GM12875 (cell line): ENCODE measurements around the gene PLCG1.

Source experiments
- H3K4me3 ChIP-seq: one replicate; pipeline ENCODE4 v1.5.1; 2011; ENCODE audit warnings: low read depth, low read length, control low read depth
- TF ChIP-seq, protein P1 (sequence below): IDR thresholded peaks from 2 replicates; pipeline ENCODE4 v1.5.1; 2011; ENCODE audit warnings: low read depth, mild to moderate bottlenecking, control low read depth, inconsistent platforms, low read length, moderate library complexity, borderline replicate concordance; ENCODE audit not compliant: insufficient read depth

The PLCG1 gene

DNA sequence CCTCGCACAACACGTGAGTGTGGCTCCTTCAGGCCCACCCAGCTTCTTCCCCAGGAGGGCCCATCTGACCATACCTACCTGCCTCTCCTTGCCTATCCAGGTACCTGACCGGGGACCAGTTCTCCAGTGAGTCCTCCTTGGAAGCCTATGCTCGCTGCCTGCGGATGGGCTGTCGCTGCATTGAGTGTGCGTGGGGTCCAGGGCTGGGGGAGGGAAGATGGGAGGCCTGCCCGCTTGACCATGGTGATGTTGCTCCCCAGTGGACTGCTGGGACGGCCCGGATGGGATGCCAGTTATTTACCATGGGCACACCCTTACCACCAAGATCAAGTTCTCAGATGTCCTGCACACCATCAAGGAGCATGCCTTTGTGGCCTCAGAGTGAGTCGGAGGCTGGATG lies 26.5 kb downstream of the PLCG1 start:
- H3K4me3 ChIP-seq = no peak overlapping the region

GRCh38 chr20:41165001-41165882 lies 27.9 kb downstream of the PLCG1 start:
- H3K4me3 ChIP-seq = no peak overlapping the region
- TF ChIP-seq, protein P1, sequence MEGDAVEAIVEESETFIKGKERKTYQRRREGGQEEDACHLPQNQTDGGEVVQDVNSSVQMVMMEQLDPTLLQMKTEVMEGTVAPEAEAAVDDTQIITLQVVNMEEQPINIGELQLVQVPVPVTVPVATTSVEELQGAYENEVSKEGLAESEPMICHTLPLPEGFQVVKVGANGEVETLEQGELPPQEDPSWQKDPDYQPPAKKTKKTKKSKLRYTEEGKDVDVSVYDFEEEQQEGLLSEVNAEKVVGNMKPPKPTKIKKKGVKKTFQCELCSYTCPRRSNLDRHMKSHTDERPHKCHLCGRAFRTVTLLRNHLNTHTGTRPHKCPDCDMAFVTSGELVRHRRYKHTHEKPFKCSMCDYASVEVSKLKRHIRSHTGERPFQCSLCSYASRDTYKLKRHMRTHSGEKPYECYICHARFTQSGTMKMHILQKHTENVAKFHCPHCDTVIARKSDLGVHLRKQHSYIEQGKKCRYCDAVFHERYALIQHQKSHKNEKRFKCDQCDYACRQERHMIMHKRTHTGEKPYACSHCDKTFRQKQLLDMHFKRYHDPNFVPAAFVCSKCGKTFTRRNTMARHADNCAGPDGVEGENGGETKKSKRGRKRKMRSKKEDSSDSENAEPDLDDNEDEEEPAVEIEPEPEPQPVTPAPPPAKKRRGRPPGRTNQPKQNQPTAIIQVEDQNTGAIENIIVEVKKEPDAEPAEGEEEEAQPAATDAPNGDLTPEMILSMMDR = no peak

More for the DNA sequence above, 26.5 kb downstream of the PLCG1 start:
- TF ChIP-seq, protein P1 = no peak

DNA sequence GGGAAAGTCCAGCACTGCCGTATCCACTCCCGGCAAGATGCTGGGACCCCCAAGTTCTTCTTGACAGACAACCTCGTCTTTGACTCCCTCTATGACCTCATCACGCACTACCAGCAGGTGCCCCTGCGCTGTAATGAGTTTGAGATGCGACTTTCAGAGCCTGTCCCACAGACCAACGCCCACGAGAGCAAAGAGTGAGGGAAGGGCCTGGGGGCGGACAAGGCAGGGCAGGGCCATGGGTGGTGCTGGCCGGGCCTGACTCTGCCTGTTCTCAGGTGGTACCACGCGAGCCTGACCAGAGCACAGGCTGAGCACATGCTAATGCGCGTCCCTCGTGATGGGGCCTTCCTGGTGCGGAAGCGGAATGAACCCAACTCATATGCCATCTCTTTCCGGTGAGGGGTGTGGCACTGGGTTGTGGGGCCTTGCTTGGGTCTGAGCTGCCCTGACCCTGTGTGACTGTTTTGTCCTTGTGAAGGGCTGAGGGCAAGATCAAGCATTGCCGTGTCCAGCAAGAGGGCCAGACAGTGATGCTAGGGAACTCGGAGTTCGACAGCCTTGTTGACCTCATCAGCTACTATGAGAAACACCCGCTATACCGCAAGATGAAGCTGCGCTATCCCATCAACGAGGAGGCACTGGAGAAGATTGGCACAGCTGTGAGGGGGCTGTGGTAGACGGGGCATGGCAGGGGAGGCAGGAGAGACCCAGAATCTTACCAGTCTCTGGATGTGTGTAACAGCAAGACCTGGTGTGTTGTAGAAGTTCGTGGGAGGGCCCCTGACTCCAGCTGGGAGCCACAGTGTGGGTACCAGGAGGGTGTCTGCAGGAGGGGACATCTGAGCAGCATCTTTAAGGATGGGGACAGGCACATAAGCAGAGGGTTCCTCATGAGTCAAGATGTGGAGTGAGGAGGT lies 29.1 kb downstream of the PLCG1 start:
- no peak overlapping the region for H3K4me3 ChIP-seq
- TF ChIP-seq, protein P1 = no peak

GRCh38 chr20:41167118-41167470 lies 29.8 kb downstream of the PLCG1 start:
- TF ChIP-seq, protein P1 = no peak
- no peak overlapping the region for H3K4me3 ChIP-seq

DNA sequence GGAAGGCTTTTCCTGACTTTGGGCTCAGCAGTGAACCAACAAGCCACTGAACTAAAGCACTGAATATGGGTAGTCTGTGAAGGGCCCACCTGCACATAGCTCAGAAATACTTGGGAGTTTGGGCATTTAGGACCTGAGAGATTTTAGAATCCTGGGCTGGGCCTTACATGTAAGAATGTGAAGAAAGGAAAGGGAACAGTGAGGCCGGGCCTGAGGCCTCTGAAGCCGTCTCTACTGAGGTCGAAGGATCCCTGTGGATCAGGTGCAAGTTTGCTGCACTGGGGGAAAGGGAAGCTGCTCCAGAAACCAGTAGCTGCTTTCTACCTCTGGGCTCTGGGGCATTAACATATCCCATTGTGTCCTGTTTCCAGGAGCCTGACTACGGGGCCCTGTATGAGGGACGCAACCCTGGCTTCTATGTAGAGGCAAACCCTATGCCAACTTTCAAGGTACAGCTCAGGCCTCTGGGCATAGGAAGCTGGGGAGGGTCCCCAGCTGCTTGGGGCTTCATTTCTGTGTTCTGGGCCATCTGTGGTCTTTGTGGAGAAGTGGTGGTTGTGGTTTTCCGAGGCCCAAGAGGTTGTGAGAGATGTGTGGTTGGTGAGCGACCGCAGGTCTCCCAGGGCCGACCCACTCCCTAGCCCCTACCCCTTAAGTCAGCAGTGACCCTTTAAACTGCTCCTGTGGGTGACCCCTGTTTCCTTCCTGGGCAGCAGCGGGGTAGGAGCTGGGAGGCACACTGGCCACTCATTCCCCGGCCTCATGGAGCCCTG lies 30.3 kb downstream of the PLCG1 start:
- TF ChIP-seq, protein P1 = no peak
- H3K4me3 ChIP-seq = no peak overlapping the region

- TF ChIP-seq, protein P1 = no peak
- H3K4me3 ChIP-seq = no peak overlapping the region
Measured at GRCh38 chr20:41168281-41169161, 31.2 kb downstream of the PLCG1 start.
